A549 (cell line): ENCODE measurements around the gene PKP2. TPM values are rescaled to one million over a fixed set of nuclear protein-coding genes. Genes with fewer than 3 reads are reported as not detected.

Source experiments
- ATAC-seq, 2 experiments: fragments of 200-7000 bp in 1 of 2; fragments of >200 bp in 1 of 2; cut with Nextera tagmentation in 1 of 2; cut with Tn5 transposase in 1 of 2; 3 replicates each; pipeline versions ENCODE4 v1.8.0 to v1.9.1; 2018 to 2020; ENCODE audit warnings: mild to moderate bottlenecking in 1 of 2, moderate library complexity in 1 of 2
- CTCF ChIA-PET: fragments of 300-600 bp; sonication (Branson Sonifier 250); formaldehyde crosslinking; extraction: SDS; loops from one replicate; lab custom pipeline; 2021; ENCODE audit warnings: antibody characterized with exemption, inconsistent platforms; lab: Yijun Ruan, JAX
- POLR2A ChIA-PET: fragments of 350-600 bp; formaldehyde crosslinking; extraction: SDS; loops from one replicate; lab custom pipeline; 2021; ENCODE audit warnings: antibody characterized with exemption, inconsistent platforms; lab: Yijun Ruan, JAX
- DNase-seq, 2 experiments: peaks; one replicate each; pipeline versions ENCODE4 v3.0.0 to v3.0.0-alpha.2; 2011 to 2016; ENCODE audit warnings: low read depth in 1 of 2, low spot score in 1 of 2
- FAIRE-seq: peaks from 2 replicates; lab custom pipeline; 2011; peaks lifted over from hg19 to GRCh38; lab: Jason Lieb, UNC
- H3K27ac ChIP-seq, 2 experiments: fragments of >200 bp; sonication (Bioruptor Twin); formaldehyde crosslinking; 3 replicates each; pipeline ENCODE4 v1.5.1; 2016 to 2017
- H3K4me1 ChIP-seq: fragments of >200 bp; sonication (Bioruptor Twin); formaldehyde crosslinking; 3 replicates; pipeline ENCODE4 v1.6.1; 2016
- H3K4me2 ChIP-seq: fragments of >200 bp; sonication (Bioruptor Twin); formaldehyde crosslinking; 3 replicates; pipeline ENCODE4 v1.6.1; 2016
- H3K4me3 ChIP-seq: fragments of >200 bp; sonication (Bioruptor Twin); formaldehyde crosslinking; 3 replicates; pipeline ENCODE4 v1.5.1; 2016
- H3K9me3 ChIP-seq: fragments of >200 bp; sonication (Bioruptor Twin); formaldehyde crosslinking; 3 replicates; pipeline ENCODE4 v1.6.1; 2016
- BCL3 ChIP-seq: fragments of >200 bp; sonication (Bioruptor Twin); formaldehyde crosslinking; IDR thresholded peaks from 3 replicates; pipeline ENCODE4 v1.6.1; 2016
- CHD2 ChIP-seq: fragments of 150-350 bp; IDR thresholded peaks from 2 replicates; pipeline ENCODE4 v1.6.1; 2014; ENCODE audit warnings: low read length; ENCODE audit not compliant: partially characterized antibody
- CHD4 ChIP-seq: fragments of 200-600 bp; sonication (generic); IDR thresholded peaks from 2 replicates; pipeline ENCODE4 v1.6.1; 2016; ENCODE audit warnings: antibody characterized with exemption, mild to moderate bottlenecking, borderline replicate concordance
- EHF ChIP-seq: fragments of 250-450 bp; sonication (Bioruptor Pico); IDR thresholded peaks from 2 replicates; pipeline ENCODE4 v1.5.0; 2020; ENCODE audit warnings: mild to moderate bottlenecking
- EHMT2 ChIP-seq: fragments of 200-600 bp; sonication (generic); IDR thresholded peaks from 2 replicates; pipeline ENCODE4 v1.6.1; 2016; ENCODE audit warnings: antibody characterized with exemption, low read depth, mild to moderate bottlenecking, moderate library complexity
- GATA3 ChIP-seq: IDR thresholded peaks from 2 replicates; pipeline ENCODE4 v1.6.1; 2012; ENCODE audit warnings: borderline replicate concordance
- HDAC2 ChIP-seq: fragments of 200-600 bp; sonication (generic); IDR thresholded peaks from 2 replicates; pipeline ENCODE4 v1.6.1; 2016
- HES2 ChIP-seq: fragments of >200 bp; sonication (Bioruptor Twin); formaldehyde crosslinking; IDR thresholded peaks from 2 replicates; pipeline ENCODE4 v1.6.1; 2016
- HOXB13 ChIP-seq: fragments of 250-450 bp; sonication (Bioruptor Pico); IDR thresholded peaks from 2 replicates; pipeline ENCODE4 v1.5.0; 2020; ENCODE audit warnings: low read depth, mild to moderate bottlenecking, moderate library complexity
- HOXB5 ChIP-seq: fragments of 250-450 bp; sonication (Bioruptor Pico); IDR thresholded peaks from 2 replicates; pipeline ENCODE4 v1.5.0; 2020; ENCODE audit warnings: mild to moderate bottlenecking, moderate library complexity
- KDM1A ChIP-seq: fragments of 200-600 bp; sonication (generic); IDR thresholded peaks from 2 replicates; pipeline ENCODE4 v1.6.1; 2016; ENCODE audit warnings: low read depth, mild to moderate bottlenecking
- MAFK ChIP-seq: fragments of 450-650 bp; IDR thresholded peaks from 2 replicates; pipeline ENCODE4 v1.6.1; 2014; ENCODE audit not compliant: partially characterized antibody
- MAX ChIP-seq: IDR thresholded peaks from 2 replicates; pipeline ENCODE4 v1.6.1; 2012
- MAZ ChIP-seq: fragments of 150-350 bp; IDR thresholded peaks from 2 replicates; pipeline ENCODE4 v1.6.1; 2014; ENCODE audit warnings: antibody characterized with exemption, low read depth, low read length, borderline replicate concordance
- MYC ChIP-seq: IDR thresholded peaks from 2 replicates; pipeline ENCODE4 v1.6.1; 2012; ENCODE audit warnings: mild to moderate bottlenecking, inconsistent platforms, low read length, improper control_type of control experiment, borderline replicate concordance
- NFE2L2 ChIP-seq: fragments of 150-350 bp; conservative IDR thresholded peaks from 2 replicates; pipeline ENCODE4 v1.6.1; 2014; ENCODE audit warnings: low read length
- POLR2A ChIP-seq: IDR thresholded peaks from 2 replicates; pipeline ENCODE4 v1.6.1; 2012; ENCODE audit warnings: mild to moderate bottlenecking, low read length
- POLR2AphosphoS2 ChIP-seq: conservative IDR thresholded peaks from 2 replicates; pipeline ENCODE4 v1.6.1; 2012; ENCODE audit warnings: low read length, improper control_type of control experiment, inconsistent platforms
- REST ChIP-seq: fragments of 200-600 bp; sonication (generic); IDR thresholded peaks from 2 replicates; pipeline ENCODE4 v1.6.1; 2016; ENCODE audit warnings: antibody characterized with exemption, mild to moderate bottlenecking, moderate library complexity
- RFX5 ChIP-seq: fragments of 450-650 bp; IDR thresholded peaks from 2 replicates; pipeline ENCODE4 v1.7.1; 2014; ENCODE audit warnings: antibody characterized with exemption, mild to moderate bottlenecking, moderate library complexity
- SREBF2 ChIP-seq: fragments of 450-650 bp; IDR thresholded peaks from 2 replicates; pipeline ENCODE4 v1.6.1; 2014; ENCODE audit warnings: mild to moderate bottlenecking, moderate library complexity
- TP53 ChIP-seq: fragments of 250-450 bp; sonication (Bioruptor Pico); IDR thresholded peaks from 2 replicates; pipeline ENCODE4 v1.5.0; 2021; ENCODE audit warnings: mild to moderate bottlenecking, moderate library complexity
- ZC3H11A ChIP-seq: fragments of 450-650 bp; IDR thresholded peaks from 2 replicates; pipeline ENCODE4 v1.6.1; 2014; ENCODE audit warnings: antibody characterized with exemption, mild to moderate bottlenecking
- ZNF302 ChIP-seq: fragments of 250-450 bp; sonication (Bioruptor Pico); IDR thresholded peaks from 2 replicates; pipeline ENCODE4 v1.9.0; 2021; ENCODE audit warnings: inconsistent platforms, mild to moderate bottlenecking, moderate library complexity
- ZSCAN20 ChIP-seq: fragments of 250-450 bp; sonication (Bioruptor Pico); IDR thresholded peaks from 2 replicates; pipeline ENCODE4 v1.8.0; 2022; ENCODE audit warnings: mild to moderate bottlenecking, moderate library complexity
- WGBS: methylation state at CpG from one replicate; pipeline ENCODE4 v1.1.6; 2017; ENCODE audit errors: missing lambda C conversion rate; 5-methylcytosine and 5-hydroxymethylcytosine counted together
- polyA plus RNA-seq, 4 experiments: library from polyadenylated mRNA; depleted of rRNA in 3 of 4; stranded (reverse); fragments of >200 nt; fragmentation: RNase III in 1 of 4; extraction: RNeasy Plus Mini Kit Qiagen cat#74134 plus additional on column Dnase treatment in 1 of 4; gene quantifications; 2 replicates in 3 of 4; 3 replicates in 1 of 4; pipeline ENCODE4 v1.2.3, GENCODE V29; 2011 to 2017

The PKP2 gene
- polyA plus RNA-seq, 2 of the 4 experiments (the other 2 are of a cell fraction): 2.3 to 7.1 TPM

- Histone ChIP-seq H3K9me3 (no peaks in the 10 kb centered on the region), H3K4me1 (no peaks in the 10 kb centered on the region), H3K4me2 (no peak overlapping the region), H3K27ac (no peak overlapping the region), H3K4me3 (no peak overlapping the region)
- FAIRE-seq: no peak
- POLR2A ChIA-PET: no interaction called here
- CTCF ChIA-PET: no interaction called here
- DNase-seq: no peak
- ATAC-seq: no peak
- TF ChIP-seq CHD4 (no peak), EHMT2 (no peak), REST (no peak), SREBF2 (no peak), MAFK (no peak), ZC3H11A (no peak), CHD2 (no peak), EHF (no peak), KDM1A (no peak), TP53 (CRISPR knock-in tag) (no peak), GATA3 (no peak), HDAC2 (no peak), BCL3 (no peak), RFX5 (no peak), ZSCAN20 (CRISPR knock-in tag) (no peak), HOXB5 (no peak), HES2 (no peak), NFE2L2 (no peak), ZNF302 (CRISPR knock-in tag) (no peak)
- 90% methylated on average over 2 of the region's 2 CpGs for WGBS
Observed at GRCh38 chr12:32876004-32876403, 20.6 kb downstream of the PKP2 start.

- WGBS: 100% methylated on average over 1 of the region's 1 CpG
- Histone ChIP-seq H3K4me3 (no peak overlapping the region), H3K27ac (no peak overlapping the region), H3K4me1 (no peaks in the 10 kb centered on the region), H3K4me2 (no peak overlapping the region)
- no peak for FAIRE-seq
- ChIA-PET CTCF (no interaction called here), POLR2A (no interaction called here)
- DNase-seq: no peak
- no peak for ATAC-seq
- no peak for TF ChIP-seq MAZ
- no peak for TF ChIP-seq POLR2A
- TF ChIP-seq ZC3H11A: no peak
- TF ChIP-seq HOXB13 (CRISPR knock-in tag): no peak
- TF ChIP-seq MAX: no peak
- no peak for TF ChIP-seq POLR2AphosphoS2
- TF ChIP-seq MYC: no peak
- TF ChIP-seq, all 56 proteins: peak for 0
- H3K9me3 ChIP-seq: no peaks in the 10 kb centered on the region
Observed at GRCh38 chr12:32874975-32875374, 21.6 kb downstream of the PKP2 start.
